Endothelial cell of umbilical vein (primary cell): ENCODE data around the gene STK24.

Experiments
- EZH2 ChIP-seq: IDR thresholded peaks from 2 replicates; pipeline ENCODE4 v1.6.1; 2012; ENCODE audit warnings: borderline replicate concordance, low read depth, mild to moderate bottlenecking, moderate library complexity, low read length, inconsistent platforms; ENCODE audit not compliant: severe bottlenecking
- TF ChIP-seq, protein P1 (sequence below), 2 donors: IDR thresholded peaks; 1 replicate in 1 of 2; 2 replicates in 1 of 2; pipeline ENCODE4 v1.5.1; 2011; ENCODE audit warnings: low read length in 2 of 2, mild to moderate bottlenecking in 2 of 2, moderate library complexity in 2 of 2, control low read depth in 1 of 2, inconsistent platforms in 1 of 2, low read depth in 1 of 2; ENCODE audit not compliant: insufficient read depth in 1 of 2; ENCODE audit errors: extremely low read depth in 1 of 2

DNA sequence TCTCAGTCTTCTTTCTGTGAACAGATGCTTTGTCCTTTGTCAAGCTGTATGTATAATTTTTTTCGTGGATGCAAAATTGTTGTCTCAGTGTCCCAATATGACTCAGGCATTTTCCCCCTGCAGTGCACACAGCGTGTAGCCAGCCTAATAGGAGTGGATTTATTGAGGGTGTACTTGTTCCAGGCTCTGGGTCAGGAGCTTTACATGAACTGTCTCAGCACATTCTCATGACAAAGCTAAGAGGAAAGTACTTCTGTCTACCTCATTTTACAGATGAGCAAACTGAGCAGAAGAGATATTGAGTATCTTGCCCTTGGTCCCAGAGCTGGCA is 50.8 kb downstream of the STK24 start:
- TF ChIP-seq, protein P1, sequence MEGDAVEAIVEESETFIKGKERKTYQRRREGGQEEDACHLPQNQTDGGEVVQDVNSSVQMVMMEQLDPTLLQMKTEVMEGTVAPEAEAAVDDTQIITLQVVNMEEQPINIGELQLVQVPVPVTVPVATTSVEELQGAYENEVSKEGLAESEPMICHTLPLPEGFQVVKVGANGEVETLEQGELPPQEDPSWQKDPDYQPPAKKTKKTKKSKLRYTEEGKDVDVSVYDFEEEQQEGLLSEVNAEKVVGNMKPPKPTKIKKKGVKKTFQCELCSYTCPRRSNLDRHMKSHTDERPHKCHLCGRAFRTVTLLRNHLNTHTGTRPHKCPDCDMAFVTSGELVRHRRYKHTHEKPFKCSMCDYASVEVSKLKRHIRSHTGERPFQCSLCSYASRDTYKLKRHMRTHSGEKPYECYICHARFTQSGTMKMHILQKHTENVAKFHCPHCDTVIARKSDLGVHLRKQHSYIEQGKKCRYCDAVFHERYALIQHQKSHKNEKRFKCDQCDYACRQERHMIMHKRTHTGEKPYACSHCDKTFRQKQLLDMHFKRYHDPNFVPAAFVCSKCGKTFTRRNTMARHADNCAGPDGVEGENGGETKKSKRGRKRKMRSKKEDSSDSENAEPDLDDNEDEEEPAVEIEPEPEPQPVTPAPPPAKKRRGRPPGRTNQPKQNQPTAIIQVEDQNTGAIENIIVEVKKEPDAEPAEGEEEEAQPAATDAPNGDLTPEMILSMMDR (IDR thresholded peaks at IDR 0.05; ENCODE audit: extremely low read depth in 1 of 2, insufficient read depth in 1 of 2, low read depth in 1 of 2, low read length in 2 of 2) = no peak
- TF ChIP-seq EZH2 = no peak
